ENCODE results near the gene FUT7. TPM values are rescaled to one million over a fixed set of nuclear protein-coding genes. Genes with fewer than 3 reads are reported as not detected.

FUT7 gene
- total RNA-seq, 6 donors from 2014 or later: 0.94 to 2.3 (median 2.0) TPM; not detected in 1

GRCh38 chr9:136981588-136982231, 50.2 kb downstream of the FUT7 start:
- Histone ChIP-seq H3K9me3 (no peaks in the 10 kb centered on the region), H3K4me1 (peaks cover 27 to 61% (median 49%) of the 10 kb centered on the region in 4 donors), H3K36me3 (no peaks in the 10 kb centered on the region), H3K27me3 (peaks cover 0 to 18% (median 13%) of the 10 kb centered on the region in 4 donors), H3K4me3 (no peak overlapping the region), H3K27ac (peak overlapping the region; percentile 79 to 87 (median 83))
- 53 to 70% methylated on average over 8 to 16 of the region's 17 CpGs for whole genome bisulfite sequencing, 2 donors
- TF ChIP-seq POLR2A (IDR thresholded peaks at IDR 0.05): no peak
- peak in 1 of 2 donors; percentile 10 for TF ChIP-seq POLR2AphosphoS5 (IDR thresholded peaks at IDR 0.05)
- DNase-seq (peak in 1 of 2 donors; percentile 78), ATAC-seq (ENCODE audit: low FRiP score in 2 of 2) (no peak)

DNA sequence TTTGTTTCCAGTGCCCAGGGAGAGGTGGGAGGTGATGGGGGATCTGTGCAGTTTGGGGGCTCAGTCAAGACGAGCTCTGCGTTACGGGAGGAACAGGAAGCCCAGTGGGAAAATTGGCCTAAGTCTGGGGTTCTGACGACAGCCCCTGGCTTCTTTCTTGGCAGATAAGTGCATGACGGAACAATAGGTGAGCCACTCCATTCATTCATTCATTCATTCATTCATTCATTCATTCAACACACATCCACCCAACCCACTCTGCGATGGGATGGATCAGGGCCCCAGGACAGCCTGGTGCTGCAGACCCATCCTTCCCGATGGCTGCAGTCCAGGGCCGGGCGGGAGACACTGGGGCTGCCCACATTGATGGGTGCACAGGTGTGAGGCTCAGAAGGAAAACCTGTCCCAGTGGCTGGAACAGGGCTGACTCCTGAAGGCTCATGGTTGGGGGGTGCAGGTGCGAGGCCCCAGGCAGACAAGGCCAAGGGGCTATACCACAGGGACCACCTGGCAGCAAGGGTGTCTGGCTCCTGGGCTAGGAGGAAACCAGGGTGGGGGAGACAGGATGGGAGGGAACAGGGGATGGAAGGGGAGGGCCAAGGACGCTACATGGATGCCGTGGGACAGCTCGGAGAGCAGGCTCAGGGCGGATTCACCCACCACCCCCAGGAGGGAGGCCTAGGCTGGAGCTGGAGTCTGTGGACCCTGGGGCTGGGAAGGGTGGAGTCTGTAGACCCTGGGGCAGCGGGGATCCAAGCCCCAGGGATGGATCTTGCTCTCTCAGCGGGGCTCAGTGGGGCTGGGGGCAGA, 51.0 kb downstream of the FUT7 start:
- DNase-seq (peak in 1 of 2 donors; percentile 71), ATAC-seq (ENCODE audit: low FRiP score in 2 of 2) (no peak)
- peak overlapping the region; percentile 79 to 87 (median 83) for H3K27ac ChIP-seq
- H3K9me3 ChIP-seq: no peaks in the 10 kb centered on the region
- peaks cover 0 to 16% (median 12%) of the 10 kb centered on the region in 4 donors for H3K27me3 ChIP-seq
- H3K4me1 ChIP-seq: peaks cover 35 to 69% (median 57%) of the 10 kb centered on the region in 4 donors
- H3K4me3 ChIP-seq: no peak overlapping the region
- WGBS, 2 donors: 76 to 83% methylated on average over 12 to 16 of the region's 16 CpGs
- H3K36me3 ChIP-seq: no peaks in the 10 kb centered on the region
- TF ChIP-seq EP300 (IDR thresholded peaks at IDR 0.05) (no peak), POLR2A (IDR thresholded peaks at IDR 0.05) (no peak), CTCF (IDR thresholded peaks at IDR 0.05) (no peak), POLR2AphosphoS5 (IDR thresholded peaks at IDR 0.05) (no peak)

Other genes with a start within 250 kb of the FUT7 start
- 100 to 1,000 TPM in 2 of 6 donors, 10 to 100 TPM in 4; 55.5 to 134 (median 80.5) TPM for gene TMEM141, start 240.7 kb downstream of the FUT7 start, total RNA-seq
- gene CCDC183, start 235.8 kb downstream of the FUT7 start, total RNA-seq: 100 to 1,000 TPM in 1 of 6 donors, 10 to 100 TPM in 1, 1 to 10 TPM in 4; 1.9 to 130 (median 6.6) TPM
- 100 to 1,000 TPM in 2 of 6 donors, 10 to 100 TPM in 4; 47.2 to 128 (median 78.9) TPM for gene RABL6, start 224.1 kb downstream of the FUT7 start, total RNA-seq
- 1 to 10 TPM; 1.4 to 7.3 (median 3.0) TPM for gene AJM1, start 189.6 kb downstream of the FUT7 start, total RNA-seq
- 100 to 1,000 TPM in 1 of 6 donors, 10 to 100 TPM in 5; 51.3 to 135 (median 64.1) TPM for gene PHPT1, start 182.7 kb downstream of the FUT7 start, total RNA-seq
- gene MAMDC4, start 179.7 kb downstream of the FUT7 start, total RNA-seq: 10 to 100 TPM in 3 of 6 donors, 1 to 10 TPM in 3; 2.1 to 18.9 (median 11.0) TPM
- 100 to 1,000 TPM; 137 to 312 (median 282) TPM for gene EDF1, start 165.8 kb downstream of the FUT7 start, total RNA-seq
- 10 to 100 TPM; 10.6 to 20.8 (median 13.4) TPM for gene TRAF2, start 145.6 kb downstream of the FUT7 start, total RNA-seq
- 100 to 1,000 TPM in 5 of 6 donors, 10 to 100 TPM in 1; 93.3 to 191 (median 153) TPM for gene FBXW5, start 87.3 kb downstream of the FUT7 start, total RNA-seq
- 1 to 10 TPM in 3 of 6 donors, not detected in 3; 1.8 to 4.4 (median 2.1) TPM for gene C8G, start 86.8 kb downstream of the FUT7 start, total RNA-seq
- gene LCN12, start 79.8 kb downstream of the FUT7 start, total RNA-seq: 1 to 10 TPM in 4 of 6 donors, under 1 TPM in 1, not detected in 1; 0.89 to 5.2 (median 2.3) TPM
- 100 to 1,000 TPM in 5 of 6 donors, 10 to 100 TPM in 1; 31.7 to 395 (median 246) TPM for gene PTGDS, start 54.6 kb downstream of the FUT7 start, total RNA-seq
- 1 to 10 TPM in 4 of 6 donors, under 1 TPM in 1, not detected in 1; 0.61 to 6.3 (median 1.8) TPM for gene LCNL1, start 49.1 kb downstream of the FUT7 start, total RNA-seq
- 100 to 1,000 TPM in 1 of 6 donors, 10 to 100 TPM in 5; 41.8 to 150 (median 52.8) TPM for gene PAXX, start 39.7 kb downstream of the FUT7 start, total RNA-seq
- gene CLIC3, start 35.5 kb downstream of the FUT7 start, total RNA-seq: 100 to 1,000 TPM in 2 of 6 donors, 10 to 100 TPM in 4; 41.9 to 132 (median 85.2) TPM
- 10 to 100 TPM; 14.7 to 49.2 (median 29.6) TPM for gene ABCA2, start 3.9 kb downstream of the FUT7 start, total RNA-seq
- 100 to 1,000 TPM in 2 of 6 donors, 10 to 100 TPM in 4; 26.7 to 199 (median 73.2) TPM for gene NPDC1, start 14.1 kb upstream of the FUT7 start, total RNA-seq
- under 1 TPM in 4 of 6 donors, not detected in 2; 0.34 to 0.98 (median 0.55) TPM for gene ENTPD2, start 22.0 kb upstream of the FUT7 start, total RNA-seq
- 1 to 10 TPM in 4 of 6 donors, under 1 TPM in 2; 0.69 to 6.8 (median 1.4) TPM for gene SAPCD2, start 38.5 kb upstream of the FUT7 start, total RNA-seq
- 10 to 100 TPM; 10.5 to 69.1 (median 34.0) TPM for gene UAP1L1, start 45.4 kb upstream of the FUT7 start, total RNA-seq
- gene MAN1B1, start 54.9 kb upstream of the FUT7 start, total RNA-seq: 10 to 100 TPM; 38.0 to 97.4 (median 54.1) TPM
- 100 to 1,000 TPM; 108 to 394 (median 229) TPM for gene DPP7, start 82.6 kb upstream of the FUT7 start, total RNA-seq
- 1 to 10 TPM in 1 of 6 donors, under 1 TPM in 2, not detected in 3; 0.17 to 2.1 (median 0.49) TPM for gene GRIN1, start 107.1 kb upstream of the FUT7 start, total RNA-seq
- 1 to 10 TPM in 3 of 6 donors, under 1 TPM in 1, not detected in 2; 0.46 to 6.3 (median 1.7) TPM for gene LRRC26, start 138.0 kb upstream of the FUT7 start, total RNA-seq
- gene TMEM210, start 140.0 kb upstream of the FUT7 start, total RNA-seq: not detected
- gene ANAPC2, start 156.5 kb upstream of the FUT7 start, total RNA-seq: 100 to 1,000 TPM in 1 of 6 donors, 10 to 100 TPM in 5; 31.9 to 174 (median 67.3) TPM
- gene SSNA1, start 156.6 kb upstream of the FUT7 start, total RNA-seq: 100 to 1,000 TPM in 1 of 6 donors, 10 to 100 TPM in 5; 39.8 to 110 (median 73.0) TPM
- gene TPRN, start 168.7 kb upstream of the FUT7 start, total RNA-seq: 10 to 100 TPM; 18.9 to 33.1 (median 27.1) TPM
- 10 to 100 TPM; 17.8 to 35.5 (median 31.1) TPM for gene TMEM203, start 173.6 kb upstream of the FUT7 start, total RNA-seq
- 10 to 100 TPM in 4 of 6 donors, 1 to 10 TPM in 2; 7.7 to 54.5 (median 18.5) TPM for gene NDOR1, start 173.6 kb upstream of the FUT7 start, total RNA-seq
- 10 to 100 TPM in 1 of 6 donors, 1 to 10 TPM in 5; 2.3 to 12.6 (median 4.5) TPM for gene RNF208, start 190.2 kb upstream of the FUT7 start, total RNA-seq
- gene CYSRT1, start 193.1 kb upstream of the FUT7 start, total RNA-seq: 1 to 10 TPM in 2 of 6 donors, under 1 TPM in 3, not detected in 1; 0.20 to 2.0 (median 0.97) TPM
- under 1 TPM in 3 of 6 donors, not detected in 3; 0.46 to 0.59 (median 0.57) TPM for gene RNF224, start 195.4 kb upstream of the FUT7 start, total RNA-seq
- under 1 TPM in 2 of 6 donors, not detected in 4; 0.10 to 0.17 TPM for gene SLC34A3, start 198.8 kb upstream of the FUT7 start, total RNA-seq
- gene TUBB4B, start 209.2 kb upstream of the FUT7 start, total RNA-seq: 100 to 1,000 TPM; 120 to 539 (median 227) TPM
- gene STPG3, start 219.2 kb upstream of the FUT7 start, total RNA-seq: under 1 TPM in 1 of 6 donors, not detected in 5; 0.23 TPM
- 10 to 100 TPM; 31.8 to 55.6 (median 49.8) TPM for gene NELFB, start 223.2 kb upstream of the FUT7 start, total RNA-seq
- 10 to 100 TPM; 31.5 to 62.6 (median 39.2) TPM for gene TOR4A, start 245.6 kb upstream of the FUT7 start, total RNA-seq